Prostate gland (tissue), 2 donors: ENCODE measurements around the gene PTGDS.

Experiments
- POLR2A ChIP-seq: fragments of 450-650 bp; IDR thresholded peaks from one replicate; pipeline ENCODE4 v1.6.1; 2016; ENCODE audit warnings: antibody characterized with exemption, mild to moderate bottlenecking
- POLR2AphosphoS5 ChIP-seq: sonication (generic); formaldehyde crosslinking; IDR thresholded peaks from one replicate; pipeline ENCODE4 v1.6.1; 2017; ENCODE audit warnings: antibody characterized with exemption
- TF ChIP-seq, protein P1 (sequence below), 4 experiments: fragments of 200-600 bp in 2 of 4; fragments of 450-650 bp in 2 of 4; sonication (generic) in 2 of 4; IDR thresholded peaks; 1 replicate in 3 of 4; 2 replicates in 1 of 4; pipeline ENCODE4 v1.5.1; 2016 to 2019; ENCODE audit warnings: antibody characterized with exemption in 4 of 4, mild to moderate bottlenecking in 2 of 4, moderate library complexity in 2 of 4

DNA sequence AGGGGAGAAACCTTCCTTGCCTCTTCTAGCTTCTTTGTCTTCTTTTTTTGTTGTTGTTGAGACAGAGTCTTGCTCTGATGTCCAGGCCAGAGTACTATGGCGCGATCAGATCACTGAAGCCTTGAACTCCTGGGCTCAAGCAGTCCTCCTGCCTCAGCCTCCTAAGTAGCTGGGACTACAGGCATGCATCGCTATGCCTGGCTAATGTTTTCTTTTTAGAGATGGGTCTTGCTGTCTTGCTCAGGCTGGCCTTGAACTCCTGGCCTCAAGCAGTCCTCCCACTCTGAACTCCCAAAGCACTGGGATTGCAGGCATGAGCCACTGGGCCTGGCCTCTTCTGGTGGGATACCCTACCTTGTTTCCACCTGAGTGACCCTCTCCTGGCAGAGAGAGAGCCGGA, 11.6 kb downstream of the PTGDS start:
- TF ChIP-seq POLR2A (no peak), POLR2AphosphoS5 (no peak)
- TF ChIP-seq, protein P1, sequence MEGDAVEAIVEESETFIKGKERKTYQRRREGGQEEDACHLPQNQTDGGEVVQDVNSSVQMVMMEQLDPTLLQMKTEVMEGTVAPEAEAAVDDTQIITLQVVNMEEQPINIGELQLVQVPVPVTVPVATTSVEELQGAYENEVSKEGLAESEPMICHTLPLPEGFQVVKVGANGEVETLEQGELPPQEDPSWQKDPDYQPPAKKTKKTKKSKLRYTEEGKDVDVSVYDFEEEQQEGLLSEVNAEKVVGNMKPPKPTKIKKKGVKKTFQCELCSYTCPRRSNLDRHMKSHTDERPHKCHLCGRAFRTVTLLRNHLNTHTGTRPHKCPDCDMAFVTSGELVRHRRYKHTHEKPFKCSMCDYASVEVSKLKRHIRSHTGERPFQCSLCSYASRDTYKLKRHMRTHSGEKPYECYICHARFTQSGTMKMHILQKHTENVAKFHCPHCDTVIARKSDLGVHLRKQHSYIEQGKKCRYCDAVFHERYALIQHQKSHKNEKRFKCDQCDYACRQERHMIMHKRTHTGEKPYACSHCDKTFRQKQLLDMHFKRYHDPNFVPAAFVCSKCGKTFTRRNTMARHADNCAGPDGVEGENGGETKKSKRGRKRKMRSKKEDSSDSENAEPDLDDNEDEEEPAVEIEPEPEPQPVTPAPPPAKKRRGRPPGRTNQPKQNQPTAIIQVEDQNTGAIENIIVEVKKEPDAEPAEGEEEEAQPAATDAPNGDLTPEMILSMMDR (IDR thresholded peaks at IDR 0.05), result no peak
